Uterus (tissue), 4 donors: ENCODE results near the gene NTRK2. TPM values are rescaled to one million over a fixed set of nuclear protein-coding genes. Genes with fewer than 3 reads are reported as not detected.

Source experiments
- DNase-seq, 2 donors: peaks; one replicate each; pipeline ENCODE4 v3.0.0-alpha.2; 2019 to 2020
- H3K27ac ChIP-seq, 2 donors: fragments of 200-600 bp; sonication (generic); 1 replicate in 1 of 2; 2 replicates in 1 of 2; pipeline ENCODE4 v1.5.1; 2016 to 2018
- H3K27me3 ChIP-seq, 2 donors: fragments of 200-600 bp; sonication (generic); one replicate each; pipeline ENCODE4 v1.5.1; 2018 to 2019; ENCODE audit warnings: control low read depth in 1 of 2
- H3K36me3 ChIP-seq, 2 donors: fragments of 200-600 bp; sonication (generic); one replicate each; pipeline ENCODE4 v1.5.1; 2019; ENCODE audit warnings: control low read depth in 1 of 2
- H3K4me1 ChIP-seq, 2 donors: fragments of 200-600 bp; sonication (generic); one replicate each; pipeline ENCODE4 v1.5.1; 2018 to 2019; ENCODE audit warnings: control low read depth in 1 of 2
- H3K4me3 ChIP-seq, 2 donors: fragments of 200-600 bp; sonication (generic); 1 replicate in 1 of 2; 2 replicates in 1 of 2; pipeline ENCODE4 v1.5.1; 2018 to 2019; ENCODE audit warnings: mild to moderate bottlenecking in 1 of 2
- H3K9me3 ChIP-seq, 2 donors: fragments of 200-600 bp; sonication (generic); one replicate each; pipeline ENCODE4 v1.5.1; 2019; ENCODE audit warnings: control low read depth in 1 of 2
- CTCF ChIP-seq, 4 experiments: fragments of 200-600 bp in 2 of 4; fragments of 450-650 bp in 2 of 4; sonication (generic) in 2 of 4; IDR thresholded peaks; one replicate each; pipeline ENCODE4 v1.5.1; 2016 to 2019; ENCODE audit warnings: antibody characterized with exemption in 4 of 4, mild to moderate bottlenecking in 2 of 4, moderate library complexity in 1 of 4
- POLR2A ChIP-seq, 2 donors: fragments of 450-650 bp; IDR thresholded peaks; one replicate each; pipeline ENCODE4 v1.6.1; 2016; ENCODE audit warnings: antibody characterized with exemption in 2 of 2, mild to moderate bottlenecking in 1 of 2, moderate library complexity in 1 of 2
- intact Hi-C: fragments of 100-400 bp; cut with DNase I; formaldehyde crosslinking; loops from one replicate; pipeline ENCODE4 v1.15.1; 2023; ENCODE audit warnings: low total_unique reads
- total RNA-seq, 4 donors: library from RNA; depleted of rRNA in 3 of 4; stranded (reverse); fragments of >200 nt in 3 of 4; gene quantifications; one replicate each; pipeline versions ENCODE4 v1.1.0 to v1.2.4, GENCODE V29; 2014 to 2023
- donor health status: DM: yes; HTN: yes; CAD: no.

NTRK2 gene
- total RNA-seq, 4 donors from 2014 or later, result 6.5 to 23.2 (median 12.5) TPM

- H3K27ac ChIP-seq, result no peak overlapping the region
- no peak overlapping the region for H3K4me3 ChIP-seq
- H3K4me1 ChIP-seq, result no peaks in the 10 kb centered on the region
- TF ChIP-seq POLR2A (IDR thresholded peaks at IDR 0.05), result no peak
- no peak for TF ChIP-seq CTCF (IDR thresholded peaks at IDR 0.05)
- H3K36me3 ChIP-seq, result no peaks in the 10 kb centered on the region
- no peaks in the 10 kb centered on the region for H3K9me3 ChIP-seq
- intact Hi-C loops, result no loop called here
- H3K27me3 ChIP-seq, result no peaks in the 10 kb centered on the region
- DNase-seq, result no peak
Measured at GRCh38 chr9:84919440-84919839, 249.9 kb downstream of the NTRK2 start.

- Histone ChIP-seq H3K27me3 (no peaks in the 10 kb centered on the region), H3K4me1 (no peaks in the 10 kb centered on the region), H3K36me3 (no peaks in the 10 kb centered on the region), H3K27ac (no peak overlapping the region), H3K4me3 (no peak overlapping the region), H3K9me3 (no peaks in the 10 kb centered on the region)
- TF ChIP-seq POLR2A (IDR thresholded peaks at IDR 0.05), result no peak
- no peak for TF ChIP-seq CTCF (IDR thresholded peaks at IDR 0.05)
- intact Hi-C loops, result no loop called here
- DNase-seq, result no peak
Measured at GRCh38 chr9:84921175-84921574, 251.6 kb downstream of the NTRK2 start.

- no peak for DNase-seq
- no peak for TF ChIP-seq POLR2A (IDR thresholded peaks at IDR 0.05)
- TF ChIP-seq CTCF (IDR thresholded peaks at IDR 0.05), result no peak
- H3K27me3 ChIP-seq, result no peaks in the 10 kb centered on the region
- H3K36me3 ChIP-seq, result no peaks in the 10 kb centered on the region
- H3K27ac ChIP-seq, result no peak overlapping the region
- H3K4me1 ChIP-seq, result no peaks in the 10 kb centered on the region
- H3K9me3 ChIP-seq, result no peaks in the 10 kb centered on the region
- no peak overlapping the region for H3K4me3 ChIP-seq
- intact Hi-C loops, result no loop called here
Measured at GRCh38 chr9:84922051-84922450, 252.5 kb downstream of the NTRK2 start.

- H3K4me3 ChIP-seq, result no peak overlapping the region
- no peaks in the 10 kb centered on the region for H3K4me1 ChIP-seq
- H3K36me3 ChIP-seq, result no peaks in the 10 kb centered on the region
- DNase-seq, result no peak
- H3K9me3 ChIP-seq, result no peaks in the 10 kb centered on the region
- no peak overlapping the region for H3K27ac ChIP-seq
- intact Hi-C loops, result no loop called here
- H3K27me3 ChIP-seq, result no peaks in the 10 kb centered on the region
- no peak for TF ChIP-seq POLR2A (IDR thresholded peaks at IDR 0.05)
- TF ChIP-seq CTCF (IDR thresholded peaks at IDR 0.05), result no peak
Measured at GRCh38 chr9:84924266-84924665, 254.7 kb downstream of the NTRK2 start.

GRCh38 chr9:84925225-84925872, 255.8 kb downstream of the NTRK2 start:
- TF ChIP-seq POLR2A (IDR thresholded peaks at IDR 0.05), result no peak
- TF ChIP-seq CTCF (IDR thresholded peaks at IDR 0.05), result no peak
- no peaks in the 10 kb centered on the region for H3K4me1 ChIP-seq
- H3K9me3 ChIP-seq, result no peaks in the 10 kb centered on the region
- no peaks in the 10 kb centered on the region for H3K36me3 ChIP-seq
- no peak for DNase-seq
- no peak overlapping the region for H3K27ac ChIP-seq
- no peak overlapping the region for H3K4me3 ChIP-seq
- intact Hi-C loops, result no loop called here
- no peaks in the 10 kb centered on the region for H3K27me3 ChIP-seq
